Thymus (tissue), 11 donors: Measurements from ENCODE around the gene CRACDL. TPM values are rescaled to one million over a fixed set of nuclear protein-coding genes. Genes with fewer than 3 reads are reported as not detected.
"Not testable (repeated sequence)": the region's sequence is repeated elsewhere in the genome, so short reads cannot be mapped to it uniquely, and the experiment has no call there.

Experiments
- DNase-seq, 9 donors: peaks; one replicate each; pipeline ENCODE4 v3.0.0-alpha.2; 2013; ENCODE audit warnings: low spot score in 9 of 9, low read depth in 6 of 9, missing footprints in 1 of 9
- H3K27ac ChIP-seq, 2 donors: one replicate each; pipeline ENCODE4 v1.5.1; 2013; ENCODE audit warnings: control low read depth in 1 of 2, low read depth in 1 of 2, low read length in 1 of 2, mild to moderate bottlenecking in 1 of 2, moderate library complexity in 1 of 2
- H3K27me3 ChIP-seq, 2 donors: one replicate each; pipeline ENCODE4 v1.5.1; 2013; ENCODE audit warnings: low read length in 1 of 2; ENCODE audit not compliant: control insufficient read depth in 2 of 2, insufficient read depth in 1 of 2
- H3K36me3 ChIP-seq, 2 donors: one replicate each; pipeline ENCODE4 v1.5.1; 2013; ENCODE audit warnings: low read length in 1 of 2, mild to moderate bottlenecking in 1 of 2, moderate library complexity in 1 of 2; ENCODE audit not compliant: control insufficient read depth in 2 of 2, insufficient read depth in 2 of 2
- H3K4me1 ChIP-seq, 2 donors: one replicate each; pipeline ENCODE4 v1.5.1; 2013; ENCODE audit warnings: low read length in 2 of 2; ENCODE audit not compliant: control insufficient read depth in 2 of 2, insufficient read depth in 2 of 2
- H3K4me3 ChIP-seq, 2 donors: one replicate each; pipeline ENCODE4 v1.5.1; 2013; ENCODE audit warnings: low read length in 2 of 2, control low read depth in 1 of 2, mild to moderate bottlenecking in 1 of 2
- H3K9me3 ChIP-seq, 2 donors: one replicate each; pipeline ENCODE4 v1.5.1; 2013; ENCODE audit warnings: low read length in 1 of 2, mild to moderate bottlenecking in 1 of 2; ENCODE audit not compliant: control insufficient read depth in 2 of 2, insufficient read depth in 1 of 2
- WGBS: extraction: QIAGEN DNeasy Blood & Tissue Kit; methylation state at CpG from one replicate; pipeline ENCODE4 v1.1.7; 2013; 5-methylcytosine and 5-hydroxymethylcytosine counted together
- polyA plus RNA-seq: library from polyadenylated mRNA; stranded (reverse); fragments of 200-250 nt; gene quantifications from one replicate; pipeline ENCODE4 v1.2.3, GENCODE V29; 2013
- total RNA-seq: library from RNA; stranded (reverse); fragments of 120-200 nt; gene quantifications from one replicate; pipeline ENCODE4 v1.2.4, GENCODE V29; 2013
- donor health status: healthy.

The CRACDL gene
- total and polyA plus RNA-seq, 2 donors = 1.9 to 3.6 TPM

GRCh38 chr2:98761909-98762308 is 174.1 kb downstream of the CRACDL start:
- no peak overlapping the region for H3K27ac ChIP-seq
- DNase-seq = no peak

GRCh38 chr2:98761267-98761781 is 174.7 kb downstream of the CRACDL start:
- no peak overlapping the region for H3K4me3 ChIP-seq
- peak in 1 of 9 donors; percentile 52 for DNase-seq
- WGBS = 81% methylated on average over 9 of the region's 9 CpGs
- peaks cover 0 to 8% of the 10 kb centered on the region in 2 donors for H3K36me3 ChIP-seq
- H3K4me1 ChIP-seq = peaks cover 14 to 52% of the 10 kb centered on the region in 2 donors
- H3K27ac ChIP-seq = peak overlapping the region; percentile 3 to 22
- H3K9me3 ChIP-seq = no peaks in the 10 kb centered on the region
- no peaks in the 10 kb centered on the region for H3K27me3 ChIP-seq

More at GRCh38 chr2:98761909-98762308, 174.1 kb downstream of the CRACDL start:
- Histone ChIP-seq H3K4me1 (peaks cover 14 to 57% of the 10 kb centered on the region in 2 donors), H3K36me3 (peaks cover 0 to 8% of the 10 kb centered on the region in 2 donors), H3K27me3 (no peaks in the 10 kb centered on the region), H3K9me3 (no peaks in the 10 kb centered on the region), H3K4me3 (no peak overlapping the region)
- 92% methylated on average over 6 of the region's 6 CpGs for WGBS

GRCh38 chr2:98759827-98760625 is 176.0 kb downstream of the CRACDL start:
- Histone ChIP-seq H3K9me3 (no peaks in the 10 kb centered on the region), H3K27ac (peak overlapping the region; percentile 31 to 51), H3K36me3 (peaks cover 0 to 5% of the 10 kb centered on the region in 2 donors), H3K4me3 (no peak overlapping the region), H3K4me1 (peaks cover 14 to 45% of the 10 kb centered on the region in 2 donors), H3K27me3 (no peaks in the 10 kb centered on the region)
- no peak for DNase-seq
- 70% methylated on average over 6 of the region's 6 CpGs for WGBS

- H3K27me3 ChIP-seq = no peaks in the 10 kb centered on the region
- H3K36me3 ChIP-seq = peaks cover 0 to 5% of the 10 kb centered on the region in 2 donors
- H3K27ac ChIP-seq = peak overlapping the region; percentile 20 to 24
- DNase-seq = peak in 1 of 9 donors; percentile 51
- H3K4me1 ChIP-seq = peaks cover 14 to 45% of the 10 kb centered on the region in 2 donors
- no peaks in the 10 kb centered on the region for H3K9me3 ChIP-seq
- H3K4me3 ChIP-seq = no peak overlapping the region
- WGBS = 6% methylated on average over 2 of the region's 2 CpGs
Measured at GRCh38 chr2:98759338-98759737, 176.7 kb downstream of the CRACDL start.

- H3K36me3 ChIP-seq = no peaks in the 10 kb centered on the region
- no peaks in the 10 kb centered on the region for H3K27me3 ChIP-seq
- 2% methylated on average over 9 of the region's 9 CpGs for WGBS
- peak overlapping the region; percentile 85 to 94 for H3K27ac ChIP-seq
- H3K4me1 ChIP-seq = peaks cover 14 to 45% of the 10 kb centered on the region in 2 donors
- peak in 7 of 9 donors; percentile 53 to 87 (median 65) for DNase-seq
- H3K4me3 ChIP-seq = peak overlapping the region; percentile 23 to 36
- no peaks in the 10 kb centered on the region for H3K9me3 ChIP-seq
Measured at GRCh38 chr2:98757904-98758421, 178.1 kb downstream of the CRACDL start.

- no peak for DNase-seq
- Histone ChIP-seq H3K4me3 (no peak overlapping the region), H3K4me1 (peaks cover 12% of the 10 kb centered on the region in 2 donors), H3K27me3 (no peaks in the 10 kb centered on the region), H3K36me3 (no peaks in the 10 kb centered on the region), H3K9me3 (no peaks in the 10 kb centered on the region), H3K27ac (no peak overlapping the region)
Measured at GRCh38 chr2:98753801-98754200, 182.2 kb downstream of the CRACDL start.

- H3K4me3 ChIP-seq, H3K27me3 ChIP-seq, DNase-seq, H3K36me3 ChIP-seq, H3K9me3 ChIP-seq, H3K27ac ChIP-seq: not testable (repeated sequence)
- 97% methylated on average over 4 of the region's 4 CpGs for WGBS
- H3K4me1 ChIP-seq = peaks cover 7 to 12% of the 10 kb centered on the region in 2 donors
Measured at GRCh38 chr2:98752711-98753110, 183.3 kb downstream of the CRACDL start.

GRCh38 chr2:98751748-98752147 is 184.3 kb downstream of the CRACDL start:
- Histone ChIP-seq H3K27me3 (no peaks in the 10 kb centered on the region), H3K36me3 (no peaks in the 10 kb centered on the region), H3K4me1 (peaks cover 0 to 8% of the 10 kb centered on the region in 2 donors), H3K27ac (no peak overlapping the region), H3K9me3 (no peaks in the 10 kb centered on the region), H3K4me3 (no peak overlapping the region)
- no peak for DNase-seq
- WGBS = 97% methylated on average over 1 of the region's 1 CpG

- no peak overlapping the region for H3K4me3 ChIP-seq
- no peak overlapping the region for H3K27ac ChIP-seq
- H3K27me3 ChIP-seq = no peaks in the 10 kb centered on the region
- peaks cover 0 to 8% of the 10 kb centered on the region in 2 donors for H3K4me1 ChIP-seq
- no peaks in the 10 kb centered on the region for H3K9me3 ChIP-seq
- 97% methylated on average over 9 of the region's 9 CpGs for WGBS
- no peaks in the 10 kb centered on the region for H3K36me3 ChIP-seq
- DNase-seq = no peak
Measured at GRCh38 chr2:98750593-98751282, 185.3 kb downstream of the CRACDL start.
